H1 (cell line): Measurements from ENCODE around the gene ANAPC7.

ENCODE experiments used
- CEBPB ChIP-seq: IDR thresholded peaks from 2 replicates; pipeline ENCODE4 v1.6.1; 2012; ENCODE audit warnings: low read depth, low read length
- CREB1 ChIP-seq: IDR thresholded peaks from 2 replicates; pipeline ENCODE4 v1.6.1; 2012; ENCODE audit warnings: inconsistent platforms
- EZH2 ChIP-seq: fragments of 200-600 bp; sonication (generic); IDR thresholded peaks from 2 replicates; pipeline ENCODE4 v1.7.1; 2012; ENCODE audit warnings: low read depth, mild to moderate bottlenecking, moderate library complexity, low read length, inconsistent platforms; ENCODE audit not compliant: severe bottlenecking
- HDAC2 ChIP-seq, 2 experiments: fragments of 300-600 bp in 1 of 2; sonication (generic) in 1 of 2; IDR thresholded peaks; 2 replicates each; pipeline ENCODE4 v1.6.1; 2011 to 2012; ENCODE audit warnings: low read depth in 2 of 2, low read length in 2 of 2, mild to moderate bottlenecking in 2 of 2, moderate library complexity in 2 of 2, borderline replicate concordance in 1 of 2, inconsistent platforms in 1 of 2
- POLR2AphosphoS5 ChIP-seq: IDR thresholded peaks from 2 replicates; pipeline ENCODE4 v1.6.1; 2011; ENCODE audit warnings: low read depth, low read length
- SRF ChIP-seq: IDR thresholded peaks from 2 replicates; pipeline ENCODE4 v1.6.1; 2011; ENCODE audit warnings: mild to moderate bottlenecking, low read depth, low read length, moderate library complexity
- TAF1 ChIP-seq: IDR thresholded peaks from 2 replicates; pipeline ENCODE4 v1.6.1; 2011; ENCODE audit warnings: mild to moderate bottlenecking, low read depth, low read length
- TBP ChIP-seq: IDR thresholded peaks from 2 replicates; pipeline ENCODE4 v1.6.1; 2011; ENCODE audit warnings: low read depth, low read length, improper control_type of control experiment
- TF ChIP-seq, protein P1 (sequence below), 3 experiments: IDR thresholded peaks; 1 replicate in 2 of 3; 2 replicates in 1 of 3; pipeline versions ENCODE4 v1.5.1 to v1.6.1; 2011; ENCODE audit warnings: low read length in 3 of 3, mild to moderate bottlenecking in 3 of 3, inconsistent platforms in 2 of 3, low read depth in 1 of 3, moderate library complexity in 1 of 3; ENCODE audit not compliant: insufficient read depth in 1 of 3; ENCODE audit errors: control extremely low read depth in 1 of 3

DNA sequence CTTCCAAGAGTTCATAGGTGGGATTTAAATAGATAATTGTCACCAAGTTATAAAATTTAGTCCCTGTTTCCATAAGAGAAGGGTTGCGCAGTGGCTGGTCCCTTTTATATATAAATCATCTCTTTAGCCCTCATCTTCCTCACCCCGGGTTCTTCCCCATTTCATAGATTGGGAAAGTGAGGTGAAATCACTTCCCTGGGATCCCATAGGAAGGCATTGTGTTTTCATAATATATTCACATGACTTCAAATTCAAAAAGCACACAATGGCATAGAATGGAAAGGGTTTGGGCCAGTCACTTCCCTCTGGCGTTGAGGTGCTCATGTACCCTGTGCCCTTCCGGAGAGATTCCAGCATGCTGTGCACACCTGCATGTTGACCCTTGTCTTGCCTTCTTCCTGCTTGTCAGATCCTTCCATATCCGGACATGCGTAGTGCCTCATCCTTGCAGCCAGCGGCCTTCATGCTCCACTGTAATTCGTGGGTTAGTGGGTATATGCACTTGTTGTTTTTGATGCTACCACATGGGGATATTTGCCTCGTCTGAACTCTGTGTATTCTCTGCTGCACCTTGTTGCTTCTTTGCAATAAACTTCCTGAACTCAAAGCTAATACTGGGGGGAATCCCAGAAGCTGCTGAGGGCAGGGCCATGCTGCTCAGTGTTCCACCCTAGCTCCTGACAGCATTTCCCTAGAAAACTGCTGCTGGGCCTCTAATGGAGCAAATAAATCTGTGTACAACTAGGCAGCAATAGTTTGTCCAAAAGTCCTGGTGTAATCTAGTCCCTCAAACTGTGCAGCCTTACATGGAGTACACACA, 59.6 kb downstream of the ANAPC7 start:
- TF ChIP-seq EZH2: no peak
- TF ChIP-seq, protein P1, sequence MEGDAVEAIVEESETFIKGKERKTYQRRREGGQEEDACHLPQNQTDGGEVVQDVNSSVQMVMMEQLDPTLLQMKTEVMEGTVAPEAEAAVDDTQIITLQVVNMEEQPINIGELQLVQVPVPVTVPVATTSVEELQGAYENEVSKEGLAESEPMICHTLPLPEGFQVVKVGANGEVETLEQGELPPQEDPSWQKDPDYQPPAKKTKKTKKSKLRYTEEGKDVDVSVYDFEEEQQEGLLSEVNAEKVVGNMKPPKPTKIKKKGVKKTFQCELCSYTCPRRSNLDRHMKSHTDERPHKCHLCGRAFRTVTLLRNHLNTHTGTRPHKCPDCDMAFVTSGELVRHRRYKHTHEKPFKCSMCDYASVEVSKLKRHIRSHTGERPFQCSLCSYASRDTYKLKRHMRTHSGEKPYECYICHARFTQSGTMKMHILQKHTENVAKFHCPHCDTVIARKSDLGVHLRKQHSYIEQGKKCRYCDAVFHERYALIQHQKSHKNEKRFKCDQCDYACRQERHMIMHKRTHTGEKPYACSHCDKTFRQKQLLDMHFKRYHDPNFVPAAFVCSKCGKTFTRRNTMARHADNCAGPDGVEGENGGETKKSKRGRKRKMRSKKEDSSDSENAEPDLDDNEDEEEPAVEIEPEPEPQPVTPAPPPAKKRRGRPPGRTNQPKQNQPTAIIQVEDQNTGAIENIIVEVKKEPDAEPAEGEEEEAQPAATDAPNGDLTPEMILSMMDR (IDR thresholded peaks at IDR 0.05; ENCODE audit: control extremely low read depth in 1 of 3, insufficient read depth in 1 of 3, low read depth in 1 of 3, low read length in 3 of 3): no peak
- no peak for TF ChIP-seq HDAC2 (IDR thresholded peaks at IDR 0.05; ENCODE audit: borderline replicate concordance in 1 of 2, low read depth in 2 of 2, low read length in 2 of 2)
- TF ChIP-seq SRF: no peak
- no peak for TF ChIP-seq POLR2AphosphoS5
- no peak for TF ChIP-seq CREB1
- TF ChIP-seq TAF1: no peak
- TF ChIP-seq TBP: no peak
- TF ChIP-seq CEBPB: no peak
